Endothelial cell of hepatic sinusoid (primary cell): ENCODE data around the gene IL16.

Experiments used
- in situ Hi-C: cut with HindIII; loops from 2 replicates; pipeline ENCODE4 v1.10.0; 2017; ENCODE audit warnings: low sequenced_read_pairs

Gene IL16

DNA sequence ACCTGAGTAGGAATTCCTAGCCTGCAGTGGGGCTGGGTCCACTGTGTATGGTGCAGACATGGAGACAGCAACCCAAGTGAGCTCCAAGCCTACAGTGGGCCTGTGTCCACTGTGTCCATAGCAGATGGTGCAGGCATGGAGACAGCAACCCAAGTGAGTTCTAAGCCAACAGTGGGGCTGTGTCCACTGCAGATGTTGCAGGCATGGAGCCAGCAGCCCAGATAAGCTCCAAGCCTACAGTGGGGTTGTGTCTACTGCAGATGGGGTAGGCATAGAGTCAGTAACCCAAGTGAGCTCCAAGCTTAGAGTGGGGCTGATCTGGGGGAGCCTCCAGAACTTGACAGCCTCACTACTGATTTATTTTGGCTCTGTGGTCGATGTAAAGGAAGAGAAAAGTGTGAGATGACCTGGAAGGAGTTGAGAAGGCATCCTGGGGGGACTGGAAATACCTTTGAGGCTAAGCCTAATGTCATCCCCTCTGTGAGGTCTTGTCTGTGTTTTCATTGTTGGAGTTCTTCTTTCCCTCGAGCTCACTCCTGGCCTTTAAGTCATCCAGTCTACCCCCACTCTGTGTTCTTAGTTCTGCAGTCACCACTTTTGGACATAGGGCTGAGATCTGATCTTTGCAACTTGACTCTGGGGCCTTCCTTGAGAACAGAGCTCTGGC lies 22.4 kb upstream of the IL16 start:
- in situ Hi-C loops: loop anchor here (10.0 kb wide), 2 partner anchors 61 to 601 kb away; no protein-coding TSS in a partner anchor

- in situ Hi-C loops: loop anchor here (5.0 to 10.0 kb wide), 3 partner anchors 60 to 600 kb away; no protein-coding TSS in a partner anchor
These were observed 21.8 kb upstream of the IL16 start for GRCh38 chr15:81174792-81175327.

- in situ Hi-C loops: loop anchor here (5.0 to 10.0 kb wide), 3 partner anchors 59 to 599 kb away; no protein-coding TSS in a partner anchor
These were observed 21.2 kb upstream of the IL16 start for GRCh38 chr15:81175496-81175895.

- in situ Hi-C loops: loop anchor here (5.0 to 10.0 kb wide), 3 partner anchors 58 to 598 kb away; no protein-coding TSS in a partner anchor
These were observed 20.3 kb upstream of the IL16 start for GRCh38 chr15:81176291-81176893.

DNA sequence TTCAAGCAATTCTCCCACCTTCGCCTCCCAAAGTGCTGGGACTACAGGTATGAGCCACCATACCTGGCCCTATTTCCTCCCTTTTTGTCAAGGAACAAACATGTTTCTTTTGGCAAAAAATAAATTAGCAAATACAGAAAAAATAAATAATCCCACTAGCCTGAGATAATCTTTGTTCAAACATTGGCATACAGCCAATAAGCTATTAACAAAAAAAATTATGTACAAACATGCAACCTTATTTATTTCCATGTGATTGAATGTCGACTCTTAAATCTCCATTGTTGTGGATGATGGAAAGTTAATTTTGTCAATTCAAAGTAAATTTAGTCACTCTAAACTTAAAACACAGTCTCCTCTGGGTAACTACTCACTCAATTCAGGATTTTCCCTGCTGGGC lies 18.3 kb upstream of the IL16 start:
- in situ Hi-C loops: loop anchor here (5.0 to 10.0 kb wide), 3 partner anchors 56 to 596 kb away; no protein-coding TSS in a partner anchor

DNA sequence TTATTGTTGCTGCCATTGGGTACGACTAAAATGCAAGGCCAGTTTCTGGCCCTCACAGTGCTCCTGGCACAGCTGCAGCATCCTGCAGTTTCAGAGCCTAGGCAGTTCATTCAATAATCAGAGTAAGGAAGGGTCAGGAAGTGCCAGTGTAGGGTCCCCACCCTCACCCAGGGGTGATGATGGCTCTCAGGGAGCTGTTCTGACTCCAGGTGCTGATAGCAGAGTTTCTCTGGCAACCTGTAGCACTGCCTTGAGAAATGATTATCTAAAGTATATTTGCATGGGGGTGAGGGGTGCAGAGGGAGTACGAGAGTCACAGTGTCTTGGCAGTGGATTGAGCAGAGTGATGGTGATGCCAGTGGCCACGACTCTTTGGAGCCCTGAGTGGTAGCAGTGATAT lies 15.5 kb upstream of the IL16 start:
- in situ Hi-C loops: no loop called here

- in situ Hi-C loops: no loop called here
These were observed 14.5 kb upstream of the IL16 start for GRCh38 chr15:81182031-81182755.

- in situ Hi-C loops: no loop called here
These were observed 13.8 kb upstream of the IL16 start for GRCh38 chr15:81182756-81183438.

GRCh38 chr15:81183439-81183775 lies 13.3 kb upstream of the IL16 start:
- in situ Hi-C loops: no loop called here

GRCh38 chr15:81184188-81184587 lies 12.5 kb upstream of the IL16 start:
- in situ Hi-C loops: no loop called here

DNA sequence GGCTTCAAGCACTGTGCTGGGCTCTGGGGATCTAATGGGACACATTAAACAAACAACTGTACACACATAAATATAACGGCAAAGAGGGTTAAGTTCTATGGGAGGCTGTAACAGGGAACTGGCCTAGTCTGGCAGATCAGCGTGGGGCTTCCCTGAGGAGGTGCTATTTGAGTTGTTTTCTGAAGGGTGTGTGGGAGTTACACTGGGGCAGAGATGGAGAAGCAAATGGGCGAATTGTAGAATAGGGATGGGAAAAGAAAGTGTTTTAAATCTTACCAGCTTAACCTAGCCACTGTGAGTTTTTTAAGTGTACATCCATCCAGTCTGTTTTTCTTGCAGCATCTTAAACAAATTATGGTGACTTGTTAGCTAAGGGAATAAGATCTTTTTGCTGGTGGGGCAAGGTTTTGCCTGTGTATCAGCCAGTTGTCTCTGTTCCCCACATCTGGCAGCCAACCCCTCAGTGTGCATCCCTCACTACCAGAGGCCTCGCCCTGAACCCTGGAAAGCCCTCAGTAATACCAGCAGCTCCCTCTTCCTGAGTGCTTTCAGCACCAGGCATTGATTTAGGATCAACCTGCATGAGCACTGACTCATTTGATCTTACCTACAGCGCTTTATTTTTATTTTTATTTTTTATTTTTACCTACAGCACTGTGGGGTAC lies 10.9 kb upstream of the IL16 start:
- in situ Hi-C loops: no loop called here

DNA sequence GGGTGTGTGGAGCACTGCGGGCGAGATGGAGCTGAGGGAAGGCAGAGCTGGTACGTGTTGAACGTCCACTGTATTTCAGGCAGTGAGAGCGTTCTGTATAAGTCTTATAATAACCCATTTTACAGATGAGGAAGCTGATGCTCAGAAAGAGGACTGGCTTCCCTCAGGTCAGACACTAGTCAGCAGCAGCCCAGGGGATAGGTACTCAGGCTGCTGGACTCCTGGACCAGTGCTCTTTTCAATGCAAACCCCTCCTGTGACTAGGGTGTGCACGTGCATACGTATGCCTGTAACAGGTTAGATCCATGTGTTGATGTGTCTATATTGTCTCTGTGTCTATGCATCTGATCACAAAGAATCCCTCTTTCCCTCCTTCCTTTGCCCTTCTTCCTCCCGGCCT lies 8.3 kb upstream of the IL16 start:
- in situ Hi-C loops: no loop called here

DNA sequence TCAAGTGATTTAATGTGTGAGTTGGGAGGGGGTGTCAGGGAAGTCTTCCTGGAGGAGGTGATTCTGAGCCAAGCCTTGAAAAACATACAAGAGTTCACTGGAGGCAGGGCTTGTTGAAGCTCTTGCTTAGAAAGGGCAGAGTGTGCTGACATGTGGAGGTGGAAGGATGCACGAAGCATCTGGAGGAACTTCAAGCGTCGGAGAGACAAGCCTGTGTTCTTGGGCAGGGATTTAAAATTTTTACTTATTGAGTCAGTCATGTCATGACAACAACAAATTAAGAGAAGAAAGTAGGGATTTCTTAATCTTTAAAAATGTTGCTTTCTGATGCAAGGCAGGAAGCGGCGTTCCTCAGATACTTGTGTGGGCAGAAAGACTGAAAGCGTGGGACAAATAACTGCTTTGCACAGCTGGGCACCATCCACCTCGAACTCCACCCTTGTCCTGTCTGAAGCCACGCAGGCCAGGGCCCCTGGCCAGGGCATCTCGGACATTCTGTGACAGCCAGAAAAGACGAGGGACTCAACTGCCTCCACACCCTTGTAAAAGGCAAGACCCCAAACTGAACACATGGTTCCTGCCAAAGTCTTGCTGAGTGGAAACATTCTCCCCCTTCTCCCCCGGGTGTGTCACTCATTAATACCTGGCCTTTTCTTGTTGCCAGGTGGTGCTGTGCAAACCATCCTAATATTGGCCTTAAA lies 6.9 kb upstream of the IL16 start:
- in situ Hi-C loops: no loop called here

DNA sequence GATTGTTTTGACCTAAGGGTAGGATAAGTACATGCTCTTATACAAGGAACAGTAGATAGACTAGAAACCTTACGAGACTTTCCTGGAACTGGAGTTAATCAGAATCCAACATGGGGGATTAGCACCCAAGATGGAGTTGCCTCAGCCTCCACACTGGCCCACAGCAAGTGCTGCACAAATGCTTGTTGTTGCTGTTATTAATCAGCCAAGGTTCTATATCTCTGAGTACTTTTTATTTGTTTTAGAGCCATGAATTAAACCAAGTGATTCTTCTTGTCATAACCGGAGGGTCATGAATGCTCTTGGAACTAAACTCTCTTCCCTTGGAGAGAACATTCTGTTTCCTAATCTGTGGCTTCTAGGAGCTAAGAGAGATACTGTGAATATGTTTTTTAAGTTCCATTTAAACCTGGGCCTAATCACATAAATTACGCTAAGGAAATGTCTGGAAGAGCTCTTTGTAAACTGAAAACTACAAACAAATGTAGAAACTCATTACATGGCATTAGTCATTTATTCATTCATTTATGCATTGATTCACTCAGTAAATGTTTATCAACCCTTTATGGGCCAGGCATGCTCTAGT lies 5.7 kb upstream of the IL16 start:
- in situ Hi-C loops: no loop called here

DNA sequence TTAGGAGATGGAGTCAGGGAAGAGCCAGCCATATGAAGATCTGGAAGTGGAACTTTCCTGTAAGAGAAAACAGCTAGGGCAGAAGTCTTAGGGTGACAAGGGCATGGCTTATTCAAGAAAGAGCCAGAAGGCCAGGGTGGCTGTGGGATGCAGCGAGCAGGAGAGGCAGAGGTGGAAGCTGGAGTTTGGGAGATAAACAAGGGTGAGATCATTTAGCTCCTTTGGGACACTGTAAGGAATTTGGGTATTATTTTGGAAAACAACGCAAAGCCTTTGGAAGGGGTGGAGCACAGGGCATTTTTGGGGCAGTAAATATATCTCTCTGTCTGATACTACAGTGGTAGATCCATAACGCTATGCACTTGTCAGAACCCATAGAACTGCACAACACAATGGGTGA lies 5.0 kb upstream of the IL16 start:
- in situ Hi-C loops: no loop called here

- in situ Hi-C loops: no loop called here
These were observed 2.0 kb upstream of the IL16 start for GRCh38 chr15:81194723-81195122.

GRCh38 chr15:81195339-81195864 lies 1.3 kb upstream of the IL16 start:
- in situ Hi-C loops: no loop called here

- in situ Hi-C loops: no loop called here
These were observed 564 bp downstream of the IL16 start for GRCh38 chr15:81197255-81197630.

DNA sequence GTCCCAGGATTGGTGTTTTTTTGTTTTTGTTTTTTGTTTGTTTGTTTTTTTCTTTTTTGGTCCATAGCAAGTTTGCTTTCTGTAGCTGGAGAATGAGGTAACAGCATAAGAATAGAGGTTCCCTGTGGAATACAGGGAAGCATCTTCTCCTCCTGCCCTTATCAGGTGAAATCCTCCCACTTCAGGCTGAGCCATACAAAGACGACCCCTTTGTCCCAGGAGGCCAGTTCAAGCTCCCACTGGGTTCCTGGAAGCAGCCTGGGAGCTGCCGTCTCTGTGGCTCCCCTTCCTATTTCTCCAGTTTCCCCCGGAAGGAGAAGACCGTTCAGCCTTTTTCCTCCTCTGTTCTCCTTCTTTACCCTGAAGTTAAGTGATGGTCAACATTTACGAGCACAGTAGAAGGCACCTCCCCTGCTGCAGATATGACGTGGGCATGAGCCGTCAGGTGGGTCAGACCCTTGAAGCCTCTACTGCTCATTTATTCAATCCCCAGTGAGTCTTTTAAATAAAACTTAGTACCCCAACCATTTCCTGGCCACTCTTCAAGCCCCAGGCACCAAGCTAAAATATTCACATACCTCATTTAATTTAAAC lies 1.1 kb downstream of the IL16 start:
- in situ Hi-C loops: no loop called here
